Measurements from ENCODE around the gene TEAD3.

GRCh38 chr6:35490821-35491557 is 5.9 kb downstream of the TEAD3 start:
- TF ChIP-seq CTCF (IDR thresholded peaks at IDR 0.05) (no peak), POLR2AphosphoS5 (IDR thresholded peaks at IDR 0.05; ENCODE audit: low read depth, low read length) (no peak), SIN3A (IDR thresholded peaks at IDR 0.05; ENCODE audit: borderline replicate concordance, insufficient read depth, low read depth, low read length) (no peak), REST (IDR thresholded peaks at IDR 0.05; ENCODE audit: insufficient read depth in 1 of 2, low read depth in 2 of 2, low read length in 1 of 2) (no peak)
